Right ventricle myocardium superior (tissue), 1 donor: ENCODE data around the gene CBR3. TPM values are rescaled to one million over a fixed set of nuclear protein-coding genes. Genes with fewer than 3 reads are reported as not detected.
A peak's percentile ranks its signal among the peaks of the same experiment; 100 is the strongest.
"Not testable (repeated sequence)": the region's sequence is repeated elsewhere in the genome, so short reads cannot be mapped to it uniquely, and the experiment has no call there.

ENCODE experiments used
- ATAC-seq: fragments of 200-7000 bp; cut with Tn5 transposase; one replicate; pipeline ENCODE4 v1.9.1; 2020; ENCODE audit warnings: mild to moderate bottlenecking; ENCODE audit not compliant: poor library complexity
- DNase-seq: peaks from one replicate; pipeline ENCODE4 v3.0.0-alpha.2; 2020
- intact Hi-C: fragments of 100-400 bp; cut with DNase I; formaldehyde crosslinking; loops from one replicate; pipeline ENCODE4 v1.11.2; 2022
- long read RNA-seq: library from polyadenylated mRNA; unstranded; transcript quantifications from one replicate; pipeline ENCODE4 v2.0.0, GENCODE V29; 2021
- total RNA-seq: library from RNA; stranded (reverse); fragmentation: NEBNext Ultra II Directional; extraction: Animal tissue kit (Norgen Biotek cat#: 25700); gene quantifications from one replicate; pipeline ENCODE4 v1.2.1, GENCODE V29; 2021
- donor health status: DM: no; HTN: yes; CAD: no; lungs with severe emphysema.

CBR3 gene
- total RNA-seq, result 2.1 TPM
- long read RNA-seq, partial matches to known transcripts, result 0 of 3 reads
- long read RNA-seq, other reads (novel, unspliced or antisense), result 2 of 3 reads

GRCh38 chr21:36134803-36135390 is at the start of gene CBR3:
Gene CBR3 (plus strand): TSS chr21:36135079. CDS start chr21:36135193, 114 bp downstream.
- intact Hi-C loops, result loop anchor here (5.0 kb wide), 1 partner anchor 72 kb away; no protein-coding TSS in a partner anchor
- DNase-seq (peak; percentile 82), ATAC-seq (peak; percentile 67)

DNA sequence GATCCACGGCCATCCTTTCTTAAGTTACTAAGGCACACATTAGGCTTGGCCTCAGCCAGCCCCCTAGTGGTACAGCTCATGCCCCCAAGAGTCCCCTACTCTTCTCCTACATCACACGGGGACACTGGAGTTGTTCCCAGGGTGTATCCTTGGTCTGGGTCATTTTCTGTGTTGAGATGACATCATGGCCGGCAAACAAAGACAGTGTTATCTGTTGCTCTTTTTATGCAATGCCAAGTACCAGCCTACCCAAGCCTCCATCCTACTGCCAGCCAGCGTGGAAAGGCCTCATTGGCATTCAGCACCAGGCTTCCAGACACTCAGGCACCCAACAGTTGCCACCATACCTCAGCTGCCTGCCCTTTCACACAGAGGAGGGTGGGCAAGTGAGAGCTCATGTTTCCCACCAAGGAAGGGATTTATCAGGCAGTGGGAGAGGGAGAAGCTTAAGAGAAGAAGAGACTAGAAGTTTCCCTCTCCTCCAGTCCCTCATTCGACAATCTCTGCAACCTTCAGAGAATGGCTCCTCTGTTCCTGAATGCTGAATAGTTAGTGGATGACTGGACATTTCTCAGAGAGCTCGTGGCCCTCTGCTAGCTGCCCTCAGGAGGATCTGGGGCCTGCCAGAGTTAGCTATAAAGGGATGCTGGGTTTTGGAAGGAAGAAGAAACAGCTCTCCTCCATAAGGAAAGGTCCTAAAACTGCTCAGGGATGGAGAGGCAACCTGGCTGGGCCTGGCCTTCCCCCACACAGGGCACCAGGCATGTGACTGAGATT is 47.3 kb upstream of the CBR3 start:
- DNase-seq (no peak), ATAC-seq (no peak)
- intact Hi-C loops, result no loop called here

- DNase-seq, result no peak
- no peak for ATAC-seq
- intact Hi-C loops, result no loop called here
Observed at GRCh38 chr21:36089946-36090345, 44.9 kb upstream of the CBR3 start.

- ATAC-seq (no peak), DNase-seq (no peak)
- intact Hi-C loops, result no loop called here
Observed at GRCh38 chr21:36092681-36093080, 42.2 kb upstream of the CBR3 start.

DNA sequence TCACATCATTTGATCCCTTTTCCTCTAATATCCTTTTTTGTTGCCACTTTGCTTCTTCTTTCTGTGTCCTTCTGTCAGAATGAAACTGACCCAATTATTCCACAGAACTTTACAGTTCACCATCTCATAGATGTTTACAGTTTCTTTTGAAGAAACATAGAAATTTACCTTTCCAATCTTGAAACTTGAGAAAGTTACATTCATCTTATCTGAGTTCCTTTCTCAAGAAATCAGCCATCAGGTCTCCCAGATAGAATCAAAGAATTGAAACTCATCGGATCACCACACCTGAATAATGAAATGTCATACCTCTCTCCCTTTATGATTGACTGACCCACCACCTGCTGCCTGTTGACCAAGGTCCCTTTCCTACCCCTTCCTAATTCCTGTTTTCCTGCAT is 41.4 kb upstream of the CBR3 start:
- intact Hi-C loops, result no loop called here
- DNase-seq, result no peak
- no peak for ATAC-seq

DNA sequence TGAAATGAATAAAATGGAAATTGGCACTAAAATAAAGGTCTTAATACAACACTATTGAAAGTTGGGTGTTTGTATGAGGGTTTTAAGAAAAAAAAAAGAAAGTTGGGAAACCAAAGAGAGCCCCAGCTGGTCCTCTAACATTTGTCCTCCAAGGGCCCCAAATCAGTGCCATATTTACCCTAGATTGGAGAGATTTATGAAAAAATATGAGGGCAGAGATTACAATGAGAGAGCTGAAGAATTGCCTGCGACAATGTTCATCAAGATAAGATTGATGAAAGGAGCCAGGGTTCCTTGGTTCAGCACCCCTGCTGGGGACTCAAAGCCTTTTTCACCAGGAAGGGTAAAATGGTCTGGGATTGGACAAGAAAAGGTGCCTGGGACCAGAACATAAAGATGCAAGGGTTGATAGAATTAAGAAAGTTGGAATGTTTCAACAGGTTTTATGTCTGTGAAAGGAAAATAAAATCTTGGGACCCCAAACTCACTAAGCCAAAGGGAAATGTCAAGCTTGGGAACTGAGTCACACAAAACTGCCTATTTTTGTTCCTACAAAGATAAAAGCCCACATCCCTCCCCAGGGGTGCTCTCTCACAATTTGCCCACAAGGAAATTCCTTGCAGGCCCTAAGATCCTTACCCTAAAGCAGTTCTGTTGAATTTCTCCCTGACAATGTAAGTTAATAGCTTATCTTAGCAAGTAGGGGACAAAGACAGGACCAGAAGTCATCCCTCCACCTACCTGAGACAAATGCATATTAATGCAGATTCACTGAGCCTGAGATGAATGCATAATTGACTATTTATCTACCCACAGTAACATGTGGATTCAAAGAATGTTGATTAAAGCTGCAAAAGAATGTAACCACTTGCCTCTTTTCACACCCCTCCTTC is 38.2 kb upstream of the CBR3 start:
- DNase-seq, result no peak
- ATAC-seq, result no peak
- intact Hi-C loops, result no loop called here

GRCh38 chr21:36097427-36098181 is 37.3 kb upstream of the CBR3 start:
- intact Hi-C loops, result no loop called here
- ATAC-seq (no peak), DNase-seq (no peak)

GRCh38 chr21:36098182-36098532 is 36.7 kb upstream of the CBR3 start:
- ATAC-seq, result no peak
- intact Hi-C loops, result no loop called here
- DNase-seq, result no peak

- intact Hi-C loops, result no loop called here
- DNase-seq, result no peak
- no peak for ATAC-seq
Observed at GRCh38 chr21:36099000-36099399, 35.9 kb upstream of the CBR3 start.

DNA sequence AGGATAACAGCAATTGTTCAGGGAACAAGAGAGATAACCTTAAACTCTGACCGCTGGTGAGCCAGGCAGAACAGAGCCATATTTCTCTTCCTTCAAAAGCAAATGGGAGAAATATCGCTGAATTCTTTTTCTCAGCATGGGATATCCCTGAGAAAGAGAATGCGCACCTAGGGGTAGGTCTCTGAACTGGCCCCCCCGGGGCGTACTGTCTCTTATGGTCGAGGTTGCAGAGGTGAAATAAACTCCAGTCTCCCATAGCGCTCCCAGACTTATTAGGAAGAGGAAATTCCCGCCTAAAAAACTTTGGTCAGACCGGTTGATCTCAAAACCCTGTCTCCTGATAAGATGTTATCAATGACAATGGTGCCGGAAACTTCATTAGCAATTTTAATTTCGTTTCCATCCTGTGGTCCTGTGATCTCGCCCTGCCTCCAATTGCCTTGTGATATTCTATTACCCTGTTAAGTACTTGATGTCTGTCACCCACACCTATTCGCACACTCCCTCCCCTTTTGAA is 35.1 kb upstream of the CBR3 start:
- intact Hi-C loops, ATAC-seq, DNase-seq: not testable (repeated sequence)

- no peak for ATAC-seq
- intact Hi-C loops, result no loop called here
- DNase-seq, result no peak
Observed at GRCh38 chr21:36100971-36101641, 33.8 kb upstream of the CBR3 start.

DNA sequence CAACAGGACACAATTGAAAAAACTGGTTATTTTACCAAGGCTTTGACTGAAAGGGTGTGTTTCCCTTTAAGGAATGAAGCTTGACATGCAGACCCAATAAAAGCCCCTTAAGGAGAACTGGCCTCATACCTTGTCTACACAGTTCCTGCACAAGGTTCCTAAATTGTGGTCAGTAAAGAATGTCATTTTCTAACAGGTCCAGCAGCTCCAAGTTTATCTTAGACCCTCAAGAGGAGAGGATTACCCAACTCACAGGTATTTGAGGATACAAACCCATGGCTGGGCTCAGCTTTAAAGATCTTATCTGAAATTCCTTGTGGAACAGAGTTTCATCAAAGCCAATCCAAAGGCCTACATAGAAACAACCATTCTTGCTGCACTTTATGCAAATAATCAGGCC is 31.4 kb upstream of the CBR3 start:
- no peak for ATAC-seq
- intact Hi-C loops, result no loop called here
- DNase-seq, result no peak

DNA sequence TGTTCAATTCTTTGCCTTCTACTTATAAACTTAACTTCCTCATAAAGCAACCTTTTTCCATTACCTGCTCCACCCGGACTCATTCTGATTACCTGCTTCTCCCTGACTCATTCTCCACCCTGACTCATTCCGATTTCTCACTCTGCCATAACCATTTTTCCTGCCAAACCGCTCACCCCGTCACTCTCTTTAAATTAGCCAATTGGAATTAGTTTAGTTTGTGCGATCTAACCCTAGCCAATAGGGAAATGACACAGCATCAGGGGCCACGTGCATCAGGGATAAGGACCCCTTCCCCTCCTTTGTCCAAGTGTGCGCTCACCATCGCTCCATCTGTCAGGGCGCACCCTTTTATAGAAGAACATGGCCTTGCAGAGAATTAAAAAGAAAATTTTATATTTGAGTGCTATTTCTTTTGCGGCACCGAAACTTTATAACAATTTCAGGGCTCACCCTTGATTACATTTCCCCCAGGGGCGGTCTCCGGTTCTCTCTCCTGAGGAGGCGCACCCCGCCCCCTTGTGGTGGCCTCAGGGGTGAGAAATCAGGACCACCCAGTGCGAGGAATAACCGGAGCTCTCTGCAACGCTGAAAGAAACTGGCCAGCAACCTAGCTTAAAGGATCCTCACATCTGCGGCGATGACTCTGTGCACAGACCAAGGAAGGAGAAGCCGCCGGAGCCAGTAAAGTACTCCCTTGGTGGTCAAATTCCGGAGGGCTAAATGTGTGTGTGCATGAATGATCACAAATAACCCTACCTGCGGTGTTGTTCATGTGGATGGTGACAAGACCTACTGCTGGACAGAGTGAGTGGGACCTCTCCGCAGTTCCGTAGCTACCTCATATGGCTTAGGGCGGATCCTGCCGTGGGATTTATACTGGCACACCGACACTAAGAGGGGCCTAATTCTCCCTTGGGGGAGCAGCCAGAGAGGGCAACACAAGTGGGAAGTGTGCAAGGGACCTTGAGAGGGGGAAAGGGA is 30.3 kb upstream of the CBR3 start:
- peak; percentile 60 for DNase-seq
- no peak for ATAC-seq
- intact Hi-C loops, result no loop called here

- ATAC-seq (no peak), DNase-seq (no peak)
- intact Hi-C loops, result no loop called here
Observed at GRCh38 chr21:36105327-36105842, 29.5 kb upstream of the CBR3 start.

DNA sequence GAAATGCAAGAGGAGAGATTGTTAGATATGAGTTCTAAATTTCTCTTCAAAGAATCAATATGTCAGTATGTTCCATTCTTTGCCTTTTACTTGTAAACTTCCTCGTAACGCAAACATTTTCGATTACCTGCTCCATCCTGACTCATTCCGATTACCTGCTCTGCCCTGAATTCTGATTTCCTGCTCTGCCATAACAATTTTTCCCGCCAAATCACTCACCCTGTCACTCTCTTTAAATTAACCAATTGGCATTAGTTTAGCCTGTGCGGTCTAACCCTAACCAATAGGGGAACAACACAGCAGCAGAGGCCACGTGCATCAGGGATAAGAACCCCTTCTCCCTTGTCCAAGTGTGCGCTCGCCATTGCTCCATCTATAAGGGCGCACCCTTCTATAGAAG is 25.0 kb upstream of the CBR3 start:
- ATAC-seq, result no peak
- intact Hi-C loops, result no loop called here
- no peak for DNase-seq

DNA sequence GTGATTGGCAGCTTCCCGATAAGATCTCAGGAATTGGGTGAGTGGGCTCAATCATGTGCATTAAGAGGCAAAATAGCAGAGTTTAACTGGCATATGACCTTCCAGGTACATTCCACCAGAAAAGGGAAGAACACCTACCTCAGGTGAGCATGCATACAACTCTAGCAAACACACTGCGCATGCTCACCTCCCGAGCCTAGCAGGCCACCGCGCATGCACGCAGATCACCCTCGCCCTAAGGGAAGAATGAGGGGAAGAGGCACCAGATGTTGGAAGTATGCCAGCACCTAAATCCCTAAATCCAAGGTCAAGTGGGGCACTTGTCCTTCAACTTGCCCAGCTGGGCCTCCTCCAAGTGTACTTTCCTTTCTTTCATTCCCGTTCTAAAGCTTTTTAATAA is 23.6 kb upstream of the CBR3 start:
- intact Hi-C loops, result no loop called here
- no peak for ATAC-seq
- DNase-seq, result no peak
